Measurements from ENCODE around the gene NUCKS1. TPM values are rescaled to one million over a fixed set of nuclear protein-coding genes. Genes with fewer than 3 reads are reported as not detected.

The NUCKS1 gene
- total RNA-seq, 1 donor from 2014 or later: 124 TPM

DNA sequence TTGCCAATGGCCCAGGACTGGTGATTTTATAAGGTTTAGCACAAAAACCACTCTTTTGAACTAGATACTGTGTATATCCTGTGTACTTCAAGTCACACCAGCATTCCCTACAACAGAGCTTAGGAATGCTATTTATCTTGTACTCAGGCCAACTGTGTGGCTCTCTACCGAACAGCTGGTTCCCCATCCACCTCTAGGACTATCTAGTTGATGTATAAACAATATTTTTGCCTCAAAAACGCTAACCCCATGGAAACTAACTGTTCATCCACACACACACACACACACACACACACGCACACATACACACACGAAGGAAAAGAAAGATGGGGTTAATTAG, 41.0 kb downstream of the NUCKS1 start:
- H3K27me3 Mint-ChIP-seq (ENCODE audit: unreplicated experiment): no peaks in the 10 kb centered on the region
- peaks cover 2% of the 10 kb centered on the region for H3K4me1 Mint-ChIP-seq (ENCODE audit: low read depth, unreplicated experiment)
- TF ChIP-seq, protein P1, sequence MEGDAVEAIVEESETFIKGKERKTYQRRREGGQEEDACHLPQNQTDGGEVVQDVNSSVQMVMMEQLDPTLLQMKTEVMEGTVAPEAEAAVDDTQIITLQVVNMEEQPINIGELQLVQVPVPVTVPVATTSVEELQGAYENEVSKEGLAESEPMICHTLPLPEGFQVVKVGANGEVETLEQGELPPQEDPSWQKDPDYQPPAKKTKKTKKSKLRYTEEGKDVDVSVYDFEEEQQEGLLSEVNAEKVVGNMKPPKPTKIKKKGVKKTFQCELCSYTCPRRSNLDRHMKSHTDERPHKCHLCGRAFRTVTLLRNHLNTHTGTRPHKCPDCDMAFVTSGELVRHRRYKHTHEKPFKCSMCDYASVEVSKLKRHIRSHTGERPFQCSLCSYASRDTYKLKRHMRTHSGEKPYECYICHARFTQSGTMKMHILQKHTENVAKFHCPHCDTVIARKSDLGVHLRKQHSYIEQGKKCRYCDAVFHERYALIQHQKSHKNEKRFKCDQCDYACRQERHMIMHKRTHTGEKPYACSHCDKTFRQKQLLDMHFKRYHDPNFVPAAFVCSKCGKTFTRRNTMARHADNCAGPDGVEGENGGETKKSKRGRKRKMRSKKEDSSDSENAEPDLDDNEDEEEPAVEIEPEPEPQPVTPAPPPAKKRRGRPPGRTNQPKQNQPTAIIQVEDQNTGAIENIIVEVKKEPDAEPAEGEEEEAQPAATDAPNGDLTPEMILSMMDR (IDR thresholded peaks at IDR 0.05; ENCODE audit: partially characterized antibody, unreplicated experiment): no peak
- no peaks in the 10 kb centered on the region for H3K36me3 Mint-ChIP-seq (ENCODE audit: unreplicated experiment)
- no peak for DNase-seq
- no peaks in the 10 kb centered on the region for H3K9me3 Mint-ChIP-seq (ENCODE audit: unreplicated experiment)
- no peak overlapping the region for H3K27ac Mint-ChIP-seq (ENCODE audit: unreplicated experiment)
- no peak overlapping the region for H3K4me3 Mint-ChIP-seq (ENCODE audit: unreplicated experiment)

DNA sequence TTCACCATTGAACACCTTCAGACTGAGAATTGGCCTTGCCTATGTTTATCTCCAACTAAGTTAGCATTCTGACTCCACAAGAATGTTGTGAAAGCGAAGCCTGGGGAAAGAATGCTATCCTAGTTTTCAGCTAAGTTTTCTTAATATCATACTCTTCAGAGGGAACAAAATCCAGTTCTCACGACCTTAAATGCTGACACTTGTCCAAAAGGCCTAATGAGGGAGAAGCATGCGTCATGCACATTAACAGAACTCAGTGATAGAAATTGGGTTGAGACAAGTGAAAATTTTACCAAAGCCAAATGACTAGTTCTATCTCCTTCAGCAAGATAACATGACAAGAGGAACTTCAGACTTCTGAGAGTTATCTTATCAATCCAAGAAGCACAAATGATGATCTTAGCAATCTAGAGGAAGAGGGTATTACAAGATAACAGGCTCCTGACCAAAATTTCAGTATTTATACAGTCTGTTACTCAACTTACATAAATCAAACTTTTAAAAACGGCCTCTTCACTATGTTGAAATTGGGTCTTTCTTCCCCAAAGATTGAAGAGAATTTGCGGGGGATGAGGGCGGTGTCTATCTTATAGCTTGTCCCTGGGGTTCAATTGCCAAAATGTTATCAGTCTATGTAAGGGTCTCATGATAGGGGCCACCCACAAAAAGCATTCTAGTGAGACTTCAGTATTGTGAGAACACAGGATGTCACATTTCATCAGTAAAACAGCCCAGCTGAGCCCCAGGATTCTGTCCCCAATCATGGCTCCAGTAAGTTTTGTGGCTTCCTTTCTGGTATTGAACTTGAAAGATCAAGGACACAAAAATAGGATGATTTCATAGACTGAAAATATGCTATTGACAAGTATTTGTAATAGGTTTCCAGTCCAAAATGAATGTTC, 43.1 kb downstream of the NUCKS1 start:
- Mint-ChIP-seq H3K4me1 (ENCODE audit: low read depth, unreplicated experiment) (no peaks in the 10 kb centered on the region), H3K36me3 (ENCODE audit: unreplicated experiment) (no peaks in the 10 kb centered on the region), H3K27me3 (ENCODE audit: unreplicated experiment) (no peaks in the 10 kb centered on the region), H3K27ac (ENCODE audit: unreplicated experiment) (no peak overlapping the region), H3K4me3 (ENCODE audit: unreplicated experiment) (no peak overlapping the region), H3K9me3 (ENCODE audit: unreplicated experiment) (no peaks in the 10 kb centered on the region)
- no peak for DNase-seq
- TF ChIP-seq, protein P1 (IDR thresholded peaks at IDR 0.05; ENCODE audit: partially characterized antibody, unreplicated experiment): no peak

DNA sequence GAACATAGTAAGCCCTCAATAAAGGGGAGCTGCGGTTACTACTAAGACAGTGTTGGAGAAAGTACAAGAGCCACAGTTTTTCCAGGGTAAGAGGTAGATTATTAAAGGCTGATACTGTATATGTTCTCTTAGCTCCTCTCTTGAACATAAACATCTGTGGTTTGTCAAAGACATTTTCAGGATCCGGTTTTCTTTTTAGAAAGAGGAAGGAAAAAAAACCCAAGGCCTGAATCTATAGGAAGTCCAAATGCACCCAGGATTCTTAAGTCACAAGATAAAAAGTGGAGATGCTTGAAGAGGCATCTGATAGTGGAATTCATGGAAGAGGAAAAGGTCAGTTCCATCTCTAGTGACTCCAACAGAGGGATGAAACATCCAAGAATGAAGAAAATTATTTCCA, 45.1 kb downstream of the NUCKS1 start:
- Mint-ChIP-seq H3K36me3 (ENCODE audit: unreplicated experiment) (no peaks in the 10 kb centered on the region), H3K27me3 (ENCODE audit: unreplicated experiment) (no peaks in the 10 kb centered on the region), H3K27ac (ENCODE audit: unreplicated experiment) (no peak overlapping the region), H3K4me3 (ENCODE audit: unreplicated experiment) (no peak overlapping the region), H3K4me1 (ENCODE audit: low read depth, unreplicated experiment) (peaks cover 3% of the 10 kb centered on the region), H3K9me3 (ENCODE audit: unreplicated experiment) (no peaks in the 10 kb centered on the region)
- DNase-seq: no peak
- TF ChIP-seq, protein P1 (IDR thresholded peaks at IDR 0.05; ENCODE audit: partially characterized antibody, unreplicated experiment): no peak

DNA sequence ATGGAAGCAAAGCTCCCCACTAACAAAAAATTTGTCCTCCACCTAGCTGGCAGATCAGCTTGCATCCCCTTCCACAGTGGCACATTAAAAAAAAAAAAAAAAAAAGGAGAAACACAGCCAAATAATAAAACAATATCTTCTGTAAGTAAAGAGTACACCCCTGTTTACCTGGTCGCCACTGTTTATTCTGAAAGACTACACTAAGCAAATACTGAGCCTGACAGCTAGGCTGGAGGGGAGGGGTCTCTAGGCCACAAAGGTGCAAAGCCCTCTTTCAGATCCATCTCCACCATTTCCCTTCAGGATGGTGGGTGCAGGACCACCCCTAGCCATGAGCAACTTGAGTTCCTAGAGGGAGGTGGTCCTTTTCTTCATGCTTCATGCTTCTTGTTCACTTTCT, 46.9 kb downstream of the NUCKS1 start:
- H3K4me1 Mint-ChIP-seq (ENCODE audit: low read depth, unreplicated experiment): peaks cover 3% of the 10 kb centered on the region
- H3K27ac Mint-ChIP-seq (ENCODE audit: unreplicated experiment): no peak overlapping the region
- TF ChIP-seq, protein P1 (IDR thresholded peaks at IDR 0.05; ENCODE audit: partially characterized antibody, unreplicated experiment): no peak
- no peak for DNase-seq
- H3K27me3 Mint-ChIP-seq (ENCODE audit: unreplicated experiment): no peaks in the 10 kb centered on the region
- no peak overlapping the region for H3K4me3 Mint-ChIP-seq (ENCODE audit: unreplicated experiment)
- no peaks in the 10 kb centered on the region for H3K36me3 Mint-ChIP-seq (ENCODE audit: unreplicated experiment)
- H3K9me3 Mint-ChIP-seq (ENCODE audit: unreplicated experiment): no peaks in the 10 kb centered on the region

DNA sequence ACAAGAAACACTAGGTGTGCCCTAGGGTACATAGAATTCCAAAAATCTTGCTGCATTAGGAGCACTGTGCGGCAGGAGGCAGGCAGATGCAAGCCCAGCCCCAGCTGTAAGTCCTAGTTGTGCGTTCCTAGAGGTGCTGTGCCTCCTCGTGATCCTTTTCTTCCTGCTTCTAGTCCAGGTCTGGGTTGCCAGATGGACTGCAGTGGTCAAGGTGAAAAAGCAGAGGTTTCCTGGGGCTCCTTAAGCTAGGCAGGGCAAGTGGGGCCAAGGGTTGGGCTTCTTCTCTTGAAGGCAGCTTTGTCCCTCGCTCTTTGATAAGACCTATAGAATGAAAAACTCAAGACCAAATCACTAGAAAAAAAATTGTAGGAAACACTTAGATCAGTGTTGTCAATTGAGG, 48.1 kb downstream of the NUCKS1 start:
- TF ChIP-seq, protein P1 (IDR thresholded peaks at IDR 0.05; ENCODE audit: partially characterized antibody, unreplicated experiment): no peak
- no peak for DNase-seq
- H3K27me3 Mint-ChIP-seq (ENCODE audit: unreplicated experiment): peaks cover 5% of the 10 kb centered on the region
- no peak overlapping the region for H3K4me3 Mint-ChIP-seq (ENCODE audit: unreplicated experiment)
- H3K9me3 Mint-ChIP-seq (ENCODE audit: unreplicated experiment): no peaks in the 10 kb centered on the region
- H3K36me3 Mint-ChIP-seq (ENCODE audit: unreplicated experiment): no peaks in the 10 kb centered on the region
- no peak overlapping the region for H3K27ac Mint-ChIP-seq (ENCODE audit: unreplicated experiment)
- H3K4me1 Mint-ChIP-seq (ENCODE audit: low read depth, unreplicated experiment): peaks cover 3% of the 10 kb centered on the region
